Smooth muscle cell (in vitro differentiated cells): ENCODE data around the gene ZNHIT1. TPM values are rescaled to one million over a fixed set of nuclear protein-coding genes. Genes with fewer than 3 reads are reported as not detected.

Experiments
- DNase-seq: peaks from one replicate; lab custom pipeline; 2025; ENCODE audit not compliant: unreplicated experiment; lab: John Stamatoyannopoulos, UW
- H2AFZ ChIP-seq: fragments of 200-600 bp; sonication (generic); 2 replicates; pipeline ENCODE4 v1.6.0; 2016; ENCODE audit warnings: antibody characterized with exemption, low read depth, mild to moderate bottlenecking
- H3F3A ChIP-seq: fragments of 200-600 bp; sonication (generic); 2 replicates; pipeline ENCODE4 v1.6.0; 2017; ENCODE audit warnings: antibody characterized with exemption, low read depth
- H3K27ac ChIP-seq: fragments of 200-600 bp; sonication (generic); 2 replicates; pipeline ENCODE4 v1.5.1; 2016; ENCODE audit warnings: low read depth, mild to moderate bottlenecking
- H3K27me3 ChIP-seq: fragments of 200-600 bp; sonication (generic); 2 replicates; pipeline ENCODE4 v1.6.1; 2016; ENCODE audit warnings: low read depth, mild to moderate bottlenecking
- H3K36me3 ChIP-seq: fragments of 200-600 bp; sonication (generic); 2 replicates; pipeline ENCODE4 v1.5.1; 2016; ENCODE audit warnings: low read depth
- H3K4me1 ChIP-seq: fragments of 200-600 bp; sonication (generic); 2 replicates; pipeline ENCODE4 v1.5.1; 2016; ENCODE audit warnings: low read depth
- H3K4me2 ChIP-seq: fragments of 200-600 bp; sonication (generic); 2 replicates; pipeline ENCODE4 v1.6.0; 2016; ENCODE audit warnings: mild to moderate bottlenecking
- H3K4me3 ChIP-seq: fragments of 200-600 bp; sonication (generic); 2 replicates; pipeline ENCODE4 v1.5.1; 2016; ENCODE audit warnings: mild to moderate bottlenecking
- H3K79me2 ChIP-seq: fragments of 200-600 bp; sonication (generic); 2 replicates; pipeline ENCODE4 v1.6.0; 2016; ENCODE audit warnings: low read depth, mild to moderate bottlenecking
- H3K9ac ChIP-seq: fragments of 200-600 bp; sonication (generic); 2 replicates; pipeline ENCODE4 v1.6.0; 2016; ENCODE audit warnings: low read depth
- H3K9me3 ChIP-seq: fragments of 200-600 bp; sonication (generic); replicated peaks from 2 replicates; pipeline ENCODE4 v1.5.1; 2016; ENCODE audit warnings: low read depth
- H4K20me1 ChIP-seq: fragments of 200-600 bp; sonication (generic); 2 replicates; pipeline ENCODE4 v1.6.0; 2016; ENCODE audit warnings: low read depth
- CTCF ChIP-seq: fragments of 200-600 bp; sonication (generic); IDR thresholded peaks from 2 replicates; pipeline ENCODE4 v1.5.1; 2017; ENCODE audit warnings: borderline replicate concordance, mild to moderate bottlenecking, antibody characterized with exemption; ENCODE audit not compliant: insufficient read depth, poor library complexity, severe bottlenecking
- WGBS: methylation state at CpG from one replicate; pipeline ENCODE4 v1.1.7; 2016; ENCODE audit warnings: low lambda C conversion rate; 5-methylcytosine and 5-hydroxymethylcytosine counted together
- polyA plus RNA-seq: library from polyadenylated mRNA; unstranded; fragments of >200 nt; fragmentation: Nextera tagmentation; extraction: Ambion mirVana; gene quantifications from 2 replicates; pipeline ENCODE4 v1.2.1, GENCODE V29; 2016
- total RNA-seq: library from RNA; depleted of rRNA; stranded (reverse); fragments of >200 nt; gene quantifications from 2 replicates; pipeline ENCODE4 v1.2.3, GENCODE V29; 2014

Gene ZNHIT1
- total and polyA plus RNA-seq, 2 experiments from 2014 or later: 100 to 123 TPM

DNA sequence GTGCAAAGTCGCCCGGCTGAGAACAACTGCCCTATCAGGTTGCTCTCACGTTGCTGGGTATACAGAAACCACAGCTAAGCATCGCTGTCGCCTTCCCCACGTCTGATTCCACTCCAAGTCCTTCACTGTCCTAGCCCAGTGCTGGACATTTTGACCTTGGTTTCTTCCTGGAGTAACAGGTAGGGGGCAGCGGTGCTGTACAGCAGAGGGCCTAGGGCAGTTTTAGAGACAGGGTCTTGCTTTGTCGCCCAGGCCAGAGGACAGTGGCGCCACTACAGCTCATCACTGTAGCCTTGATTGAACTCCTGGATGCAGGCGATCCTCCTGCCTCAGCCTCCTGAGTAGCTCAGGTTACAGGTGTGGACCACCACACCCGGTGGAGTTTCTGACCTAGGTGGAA, 17.1 kb downstream of the ZNHIT1 start:
- DNase-seq: no peak
- WGBS: 76% methylated on average over 11 of the region's 11 CpGs
- no peaks in the 10 kb centered on the region for H3K36me3 ChIP-seq
- H3K4me3 ChIP-seq: no peak overlapping the region
- H2AFZ ChIP-seq: no peak overlapping the region
- H3K27me3 ChIP-seq: no peaks in the 10 kb centered on the region
- no peak overlapping the region for H3K27ac ChIP-seq
- no peak for TF ChIP-seq CTCF
- no peaks in the 10 kb centered on the region for H3K4me1 ChIP-seq
- H3K9me3 ChIP-seq: no peaks in the 10 kb centered on the region
- H3K79me2 ChIP-seq: no peaks in the 10 kb centered on the region
- H3K9ac ChIP-seq: no peak overlapping the region
- H3F3A ChIP-seq: peaks cover 7% of the 10 kb centered on the region
- no peak overlapping the region for H3K4me2 ChIP-seq
- H4K20me1 ChIP-seq: peaks cover 6% of the 10 kb centered on the region

- no peak for TF ChIP-seq CTCF
- Histone ChIP-seq H3K27ac (no peak overlapping the region), H4K20me1 (peaks cover 8% of the 10 kb centered on the region), H3F3A (peaks cover 7% of the 10 kb centered on the region), H3K4me2 (no peak overlapping the region), H3K79me2 (no peaks in the 10 kb centered on the region), H3K9ac (no peak overlapping the region), H3K36me3 (no peaks in the 10 kb centered on the region), H2AFZ (no peak overlapping the region), H3K9me3 (no peaks in the 10 kb centered on the region), H3K27me3 (no peaks in the 10 kb centered on the region), H3K4me1 (no peaks in the 10 kb centered on the region), H3K4me3 (no peak overlapping the region)
- DNase-seq: no peak
- 88% methylated on average over 9 of the region's 9 CpGs for WGBS
Observed at GRCh38 chr7:101235522-101235921, 17.6 kb downstream of the ZNHIT1 start.

GRCh38 chr7:101236292-101236835, 18.4 kb downstream of the ZNHIT1 start:
- Histone ChIP-seq H3K36me3 (no peaks in the 10 kb centered on the region), H3K27ac (no peak overlapping the region), H3K4me1 (no peaks in the 10 kb centered on the region), H3K9ac (no peak overlapping the region), H3F3A (peaks cover 7% of the 10 kb centered on the region), H4K20me1 (peaks cover 14% of the 10 kb centered on the region), H3K4me3 (no peak overlapping the region), H3K79me2 (no peaks in the 10 kb centered on the region), H3K9me3 (no peaks in the 10 kb centered on the region), H2AFZ (no peak overlapping the region), H3K4me2 (no peak overlapping the region), H3K27me3 (no peaks in the 10 kb centered on the region)
- WGBS: 97% methylated on average over 21 of the region's 21 CpGs
- DNase-seq: no peak
- no peak for TF ChIP-seq CTCF
